GM12801 (cell line): Measurements from ENCODE around the gene FBXO17.

Source experiments
- TF ChIP-seq, protein P1 (sequence below): IDR thresholded peaks from one replicate; pipeline ENCODE4 v1.5.1; 2011; ENCODE audit warnings: control low read depth; ENCODE audit not compliant: insufficient read length; ENCODE audit errors: extremely low read depth

FBXO17 gene

DNA sequence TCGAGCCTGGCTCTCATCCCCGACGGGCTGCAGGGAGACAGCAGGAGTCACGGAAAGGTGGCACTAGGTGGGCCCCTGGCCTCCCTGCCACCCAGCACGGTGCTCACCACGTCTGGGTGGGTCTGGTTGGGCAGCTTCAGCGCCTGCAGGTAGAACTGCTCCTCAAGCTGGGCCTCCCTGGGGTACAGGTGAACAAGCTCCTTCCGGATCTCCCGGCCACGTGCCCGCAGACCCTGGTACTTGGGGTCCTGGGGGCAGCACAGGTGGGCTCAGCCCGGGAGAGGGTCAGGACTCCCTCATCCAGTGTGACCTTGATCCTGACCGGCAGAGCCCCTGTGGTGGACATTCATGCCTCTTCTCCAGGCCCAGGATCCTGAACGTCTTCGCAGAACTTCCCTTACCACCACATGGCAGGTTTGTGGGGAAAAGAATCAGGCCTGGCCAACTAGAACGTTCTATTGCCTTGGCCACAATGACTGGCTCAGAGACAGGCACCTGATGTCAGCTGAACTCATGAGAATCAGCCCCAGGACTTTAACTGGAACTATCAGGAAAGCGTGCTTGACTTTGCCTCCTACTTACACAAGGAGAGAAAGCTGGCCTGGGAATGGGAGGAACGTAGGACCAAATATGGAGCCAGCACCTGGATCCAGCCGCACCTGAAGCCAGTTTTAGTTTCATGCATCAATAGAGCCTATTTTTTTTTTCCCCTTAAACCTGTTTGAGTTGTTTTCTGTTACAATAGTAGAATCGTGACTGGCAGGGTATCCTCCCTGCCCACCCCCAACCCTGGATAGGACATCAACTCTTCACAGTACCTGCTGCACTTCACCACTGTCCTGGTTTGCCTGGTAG is 53.9 kb downstream of the FBXO17 start:
- TF ChIP-seq, protein P1, sequence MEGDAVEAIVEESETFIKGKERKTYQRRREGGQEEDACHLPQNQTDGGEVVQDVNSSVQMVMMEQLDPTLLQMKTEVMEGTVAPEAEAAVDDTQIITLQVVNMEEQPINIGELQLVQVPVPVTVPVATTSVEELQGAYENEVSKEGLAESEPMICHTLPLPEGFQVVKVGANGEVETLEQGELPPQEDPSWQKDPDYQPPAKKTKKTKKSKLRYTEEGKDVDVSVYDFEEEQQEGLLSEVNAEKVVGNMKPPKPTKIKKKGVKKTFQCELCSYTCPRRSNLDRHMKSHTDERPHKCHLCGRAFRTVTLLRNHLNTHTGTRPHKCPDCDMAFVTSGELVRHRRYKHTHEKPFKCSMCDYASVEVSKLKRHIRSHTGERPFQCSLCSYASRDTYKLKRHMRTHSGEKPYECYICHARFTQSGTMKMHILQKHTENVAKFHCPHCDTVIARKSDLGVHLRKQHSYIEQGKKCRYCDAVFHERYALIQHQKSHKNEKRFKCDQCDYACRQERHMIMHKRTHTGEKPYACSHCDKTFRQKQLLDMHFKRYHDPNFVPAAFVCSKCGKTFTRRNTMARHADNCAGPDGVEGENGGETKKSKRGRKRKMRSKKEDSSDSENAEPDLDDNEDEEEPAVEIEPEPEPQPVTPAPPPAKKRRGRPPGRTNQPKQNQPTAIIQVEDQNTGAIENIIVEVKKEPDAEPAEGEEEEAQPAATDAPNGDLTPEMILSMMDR: no peak

DNA sequence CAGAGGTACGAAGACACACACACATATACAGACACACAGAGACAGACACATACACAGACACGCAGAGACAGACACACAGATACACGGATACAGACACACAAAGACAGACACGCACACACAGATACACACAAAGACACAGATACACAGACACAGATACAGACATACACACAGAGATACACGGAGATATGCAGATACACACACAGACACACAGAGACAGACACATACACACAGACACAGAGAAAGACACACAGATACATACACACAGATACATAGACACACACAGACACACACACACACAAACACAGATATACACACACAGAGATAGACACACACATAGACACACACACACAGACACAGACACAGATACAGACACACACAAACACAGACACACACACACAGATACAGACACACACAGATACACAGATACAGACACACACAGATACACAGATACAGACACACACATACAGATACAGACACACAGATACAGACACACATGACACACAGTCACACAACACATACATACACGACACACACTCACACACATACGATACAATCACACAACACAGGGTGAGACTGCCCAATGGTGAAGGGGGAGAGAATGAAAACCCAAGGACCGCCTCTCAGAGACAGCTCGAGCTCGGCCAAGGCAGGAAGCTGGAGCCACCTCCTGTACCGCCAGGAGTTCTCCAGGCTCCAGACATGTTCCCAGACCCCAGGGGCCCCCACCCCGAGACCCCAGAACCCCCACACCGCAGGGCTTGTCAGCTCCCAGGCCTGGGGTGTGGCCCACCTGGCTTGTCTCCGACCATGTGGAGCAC is 54.7 kb downstream of the FBXO17 start:
- TF ChIP-seq, protein P1: no peak

DNA sequence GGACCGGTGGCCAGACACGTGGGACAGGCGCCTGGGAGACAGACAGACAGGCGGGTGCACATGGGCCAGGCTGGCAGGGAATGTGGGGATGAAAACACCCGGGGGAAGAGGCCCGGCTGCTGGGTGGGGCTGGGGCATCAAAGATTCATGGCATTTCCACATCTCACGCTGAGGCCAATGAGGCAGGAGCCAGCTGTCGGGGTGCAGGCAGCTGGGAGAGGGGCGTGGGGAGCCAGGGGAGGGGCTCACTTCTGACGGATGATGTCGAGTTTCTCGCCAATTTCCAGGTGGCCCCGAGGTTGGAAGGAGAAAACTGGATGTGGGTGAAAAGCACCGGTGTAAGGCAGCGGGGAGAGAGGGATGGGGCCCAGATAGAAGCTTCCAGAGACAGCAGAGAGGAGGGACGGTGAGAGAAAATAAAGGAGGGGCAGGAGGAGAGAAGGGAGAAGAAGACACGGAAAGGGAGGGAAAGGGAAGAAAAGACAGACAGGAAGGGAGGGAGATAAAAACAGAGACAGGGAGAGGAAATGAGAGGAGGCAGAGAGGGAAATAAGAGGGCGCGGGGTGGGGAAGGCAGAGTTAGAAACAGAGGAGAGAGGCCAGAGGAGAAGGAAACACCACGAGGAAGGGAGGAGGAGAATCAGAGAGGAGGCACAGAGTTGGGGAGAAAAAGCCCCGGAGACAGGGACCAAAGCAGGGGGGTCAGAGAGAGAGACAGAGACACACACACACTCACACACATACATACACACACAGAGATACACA is 55.5 kb downstream of the FBXO17 start:
- TF ChIP-seq, protein P1: no peak

DNA sequence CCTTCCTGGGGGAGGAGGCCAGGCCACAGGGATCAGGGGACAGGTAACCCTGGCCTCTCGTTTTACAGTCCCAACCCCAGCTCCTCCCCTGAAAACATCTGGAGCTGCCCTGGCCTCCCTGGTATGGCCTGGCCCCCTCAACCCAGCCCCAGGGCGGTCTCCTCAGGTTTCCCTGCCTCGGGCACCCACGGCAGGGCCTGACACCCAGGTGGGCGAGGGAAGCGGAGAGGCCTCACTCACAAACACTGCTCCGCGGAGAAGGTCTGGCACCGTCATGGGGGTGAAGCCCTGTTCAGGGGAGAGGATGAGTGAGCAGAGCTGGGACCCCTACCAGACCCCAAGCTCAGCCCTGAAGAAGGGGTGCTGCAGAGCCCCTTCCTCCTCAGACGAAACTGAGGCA is 57.0 kb downstream of the FBXO17 start:
- TF ChIP-seq, protein P1: no peak

DNA sequence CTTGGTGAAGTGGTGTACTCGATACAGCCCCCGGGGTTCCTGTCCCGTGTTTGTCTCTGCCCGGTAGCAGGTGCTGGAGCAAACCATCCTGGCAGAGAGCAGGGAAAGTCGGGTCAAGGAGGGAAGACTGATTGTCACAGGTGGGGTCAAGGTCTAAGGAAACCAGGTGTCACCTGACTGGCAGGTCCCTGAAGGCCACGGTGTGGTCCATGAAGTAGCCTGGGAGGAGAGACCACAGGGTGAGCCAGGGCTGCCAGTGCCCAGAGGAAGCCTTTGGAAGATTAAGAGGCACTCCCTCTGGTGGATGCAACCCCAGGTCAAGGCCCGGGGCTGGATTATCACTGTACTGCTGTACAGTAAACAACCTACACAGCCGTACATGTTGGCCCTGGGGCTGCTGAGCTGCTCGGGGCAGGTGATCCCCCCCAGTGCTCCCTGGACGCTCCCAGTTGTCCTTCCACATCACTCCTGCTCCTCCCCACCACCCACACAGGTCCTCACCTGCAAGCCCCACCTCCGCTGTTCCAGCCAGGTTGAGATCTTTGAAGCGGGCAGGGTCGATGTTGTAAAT is 57.5 kb downstream of the FBXO17 start:
- TF ChIP-seq, protein P1: no peak

DNA sequence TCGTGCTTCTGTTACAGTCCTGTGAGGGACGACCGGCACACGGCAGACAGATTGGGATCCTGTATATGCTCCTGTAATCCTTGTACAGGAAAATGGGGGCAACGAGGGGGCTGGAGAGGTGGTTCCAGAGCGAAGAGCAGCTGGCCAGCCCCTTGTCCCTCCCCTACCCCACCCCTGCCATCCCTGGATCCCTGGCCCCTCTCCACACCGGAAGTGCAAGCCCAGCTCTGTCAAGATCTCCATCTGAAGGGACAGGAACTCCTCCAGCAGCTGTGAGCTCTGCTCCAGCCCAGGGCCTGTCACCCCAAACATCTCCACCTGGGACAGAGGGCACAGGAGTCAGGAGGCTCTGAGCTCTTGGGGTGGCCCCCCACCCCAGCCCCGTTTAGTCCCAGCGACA is 58.0 kb downstream of the FBXO17 start:
- TF ChIP-seq, protein P1: no peak
